Calu3 (cell line): ENCODE measurements around the gene KCNK4. TPM values are rescaled to one million over a fixed set of nuclear protein-coding genes. Genes with fewer than 3 reads are reported as not detected.

Experiments
- BruUV-seq: library from RNA; stranded (reverse); fragments of 400-500 nt; replicated peaks from 2 replicates; lab custom pipeline; 2021; lab: Mats Ljungman, UMichigan
- CTCF ChIA-PET: fragments of 300-600 bp; sonication (Branson Sonifier 250); formaldehyde crosslinking; loops from one replicate; lab custom pipeline; 2022; ENCODE audit warnings: antibody characterized with exemption; lab: Charles Lee
- DNase-seq: peaks from one replicate; pipeline ENCODE4 v3.0.0; 2022
- H3K27ac Mint-ChIP-seq: one replicate; pipeline ENCODE4 v1.8.0; 2022; ENCODE audit warnings: mixed read lengths; ENCODE audit not compliant: unreplicated experiment
- H3K27me3 Mint-ChIP-seq: one replicate; pipeline ENCODE4 v1.8.0; 2022; ENCODE audit warnings: mixed read lengths; ENCODE audit not compliant: unreplicated experiment
- H3K36me3 Mint-ChIP-seq: one replicate; pipeline ENCODE4 v1.8.0; 2022; ENCODE audit warnings: mild to moderate bottlenecking, moderate library complexity, mixed read lengths; ENCODE audit not compliant: insufficient read depth, unreplicated experiment
- H3K4me1 Mint-ChIP-seq: one replicate; pipeline ENCODE4 v1.8.0; 2022; ENCODE audit warnings: mild to moderate bottlenecking, low read depth, mixed read lengths; ENCODE audit not compliant: unreplicated experiment
- H3K4me3 Mint-ChIP-seq: one replicate; pipeline ENCODE4 v1.8.0; 2022; ENCODE audit warnings: mild to moderate bottlenecking, low read depth, moderate library complexity, mixed read lengths; ENCODE audit not compliant: unreplicated experiment
- H3K9me3 Mint-ChIP-seq: one replicate; pipeline ENCODE4 v1.8.0; 2022; ENCODE audit warnings: low read depth, mixed read lengths; ENCODE audit not compliant: unreplicated experiment
- CTCF ChIP-seq: fragments of 200-600 bp; IDR thresholded peaks from one replicate; pipeline ENCODE4 v1.8.0; 2022; ENCODE audit warnings: antibody characterized with exemption; ENCODE audit not compliant: unreplicated experiment
- intact Hi-C: fragments of 100-400 bp; cut with micrococcal nuclease; formaldehyde crosslinking; loops from one replicate; pipeline ENCODE4 v1.10.0; 2022; ENCODE audit not compliant: unreplicated experiment
- total RNA-seq: library from RNA; stranded (reverse); gene quantifications from 2 replicates; pipeline ENCODE4 v1.2.3, GENCODE V29; 2022

Gene KCNK4
- total RNA-seq, 1 experiment from 2014 or later = not detected

GRCh38 chr11:64269540-64270220 lies 21.4 kb upstream of the KCNK4 start:
- H3K4me3 Mint-ChIP-seq = peak overlapping the region; percentile 94
- CTCF ChIA-PET = interaction anchor here (0.6 to 2.6 kb wide), 8 partner anchors 18 to 1064 kb away, joined by 3 to 17 read pairs (median 4); partner anchors contain the start of genes DPF2, ESRRA, FKBP2 and PLCB3

GRCh38 chr11:64275031-64275800 lies 15.9 kb upstream of the KCNK4 start:
- intact Hi-C loops = no loop called here
- no peak overlapping the region for H3K27ac Mint-ChIP-seq

More at GRCh38 chr11:64269540-64270220, 21.4 kb upstream of the KCNK4 start:
- intact Hi-C loops = loop anchor here (2.0 kb wide), 1 partner anchor 35 kb away; the partner anchor contains the start of gene ESRRA
- H3K9me3 Mint-ChIP-seq = no peaks in the 10 kb centered on the region
- H3K27me3 Mint-ChIP-seq = no peaks in the 10 kb centered on the region
- peak; percentile 97 for DNase-seq
- peaks cover 18% of the 10 kb centered on the region for H3K4me1 Mint-ChIP-seq
- BruUV-seq = TSS peak; percentile 41
- no peak for TF ChIP-seq CTCF
- peaks cover 59% of the 10 kb centered on the region for H3K36me3 Mint-ChIP-seq
- H3K27ac Mint-ChIP-seq = peak overlapping the region; percentile 97

GRCh38 chr11:64275841-64276240 lies 15.3 kb upstream of the KCNK4 start:
- no peaks in the 10 kb centered on the region for H3K9me3 Mint-ChIP-seq
- BruUV-seq = no TSS peak
- no peak overlapping the region for H3K4me3 Mint-ChIP-seq
- TF ChIP-seq CTCF = no peak
- H3K4me1 Mint-ChIP-seq = no peaks in the 10 kb centered on the region
- intact Hi-C loops = no loop called here
- CTCF ChIA-PET = no interaction called here
- H3K27ac Mint-ChIP-seq = no peak overlapping the region
- DNase-seq = no peak
- H3K36me3 Mint-ChIP-seq = peaks cover 21% of the 10 kb centered on the region
- H3K27me3 Mint-ChIP-seq = no peaks in the 10 kb centered on the region

More at GRCh38 chr11:64275031-64275800, 15.9 kb upstream of the KCNK4 start:
- BruUV-seq = no TSS peak
- no peak for DNase-seq
- Mint-ChIP-seq H3K9me3 (no peaks in the 10 kb centered on the region), H3K27me3 (no peaks in the 10 kb centered on the region), H3K4me3 (no peak overlapping the region), H3K4me1 (no peaks in the 10 kb centered on the region), H3K36me3 (peaks cover 28% of the 10 kb centered on the region)
- CTCF ChIA-PET = interaction anchor here (0.7 kb wide), 2 partner anchors 183 to 1123 kb away, joined by 10 to 12 read pairs; no protein-coding TSS in a partner anchor
- TF ChIP-seq CTCF = no peak

- Mint-ChIP-seq H3K4me3 (no peak overlapping the region), H3K27me3 (no peaks in the 10 kb centered on the region), H3K9me3 (no peaks in the 10 kb centered on the region), H3K4me1 (peaks cover 8% of the 10 kb centered on the region), H3K27ac (no peak overlapping the region), H3K36me3 (peaks cover 19% of the 10 kb centered on the region)
- no TSS peak for BruUV-seq
- TF ChIP-seq CTCF = no peak
- no peak for DNase-seq
- CTCF ChIA-PET = interaction anchor here (0.6 kb wide), 1 partner anchor 24 kb away, joined by 6 read pairs; no protein-coding TSS in a partner anchor
- intact Hi-C loops = no loop called here
Measured at GRCh38 chr11:64276653-64277431, 14.3 kb upstream of the KCNK4 start.
